Hepatocyte (in vitro differentiated cells): ENCODE results near the gene ZBTB16.

ENCODE experiments used
- EZH2 ChIP-seq: fragments of 200-600 bp; sonication (generic); IDR thresholded peaks from 2 replicates; pipeline ENCODE4 v1.6.1; 2016; ENCODE audit warnings: antibody characterized with exemption, mild to moderate bottlenecking, borderline replicate concordance
- EZH2phosphoT487 ChIP-seq: fragments of 200-600 bp; sonication (generic); IDR thresholded peaks from one replicate; pipeline ENCODE4 v1.6.1; 2018; ENCODE audit warnings: antibody characterized with exemption, mild to moderate bottlenecking, low read depth, moderate library complexity; ENCODE audit not compliant: unreplicated experiment, severe bottlenecking
- TF ChIP-seq, protein P1 (sequence below): fragments of 200-600 bp; sonication (generic); IDR thresholded peaks from 2 replicates; pipeline ENCODE4 v1.5.1; 2016; ENCODE audit warnings: antibody characterized with exemption, mild to moderate bottlenecking; ENCODE audit not compliant: poor library complexity

DNA sequence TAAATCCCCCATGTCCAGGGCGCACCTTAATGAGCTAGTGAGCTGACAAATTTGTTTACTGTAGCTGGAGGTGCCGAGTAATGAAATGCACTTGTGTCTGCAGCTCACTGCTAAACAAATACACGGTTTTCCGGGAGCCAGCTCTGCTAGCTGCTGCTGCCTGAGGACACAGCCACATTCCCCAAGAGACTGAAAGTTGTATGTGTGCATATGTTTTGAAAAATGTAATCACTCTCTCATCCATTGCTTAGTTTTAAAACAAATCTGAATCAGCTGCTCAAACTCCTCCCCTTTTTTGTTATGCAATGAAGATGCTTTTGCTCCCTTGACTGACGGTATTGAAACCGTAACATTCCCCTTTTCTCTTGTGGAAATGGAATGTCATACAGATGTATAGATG is 174.2 kb downstream of the ZBTB16 start:
- TF ChIP-seq, protein P1, sequence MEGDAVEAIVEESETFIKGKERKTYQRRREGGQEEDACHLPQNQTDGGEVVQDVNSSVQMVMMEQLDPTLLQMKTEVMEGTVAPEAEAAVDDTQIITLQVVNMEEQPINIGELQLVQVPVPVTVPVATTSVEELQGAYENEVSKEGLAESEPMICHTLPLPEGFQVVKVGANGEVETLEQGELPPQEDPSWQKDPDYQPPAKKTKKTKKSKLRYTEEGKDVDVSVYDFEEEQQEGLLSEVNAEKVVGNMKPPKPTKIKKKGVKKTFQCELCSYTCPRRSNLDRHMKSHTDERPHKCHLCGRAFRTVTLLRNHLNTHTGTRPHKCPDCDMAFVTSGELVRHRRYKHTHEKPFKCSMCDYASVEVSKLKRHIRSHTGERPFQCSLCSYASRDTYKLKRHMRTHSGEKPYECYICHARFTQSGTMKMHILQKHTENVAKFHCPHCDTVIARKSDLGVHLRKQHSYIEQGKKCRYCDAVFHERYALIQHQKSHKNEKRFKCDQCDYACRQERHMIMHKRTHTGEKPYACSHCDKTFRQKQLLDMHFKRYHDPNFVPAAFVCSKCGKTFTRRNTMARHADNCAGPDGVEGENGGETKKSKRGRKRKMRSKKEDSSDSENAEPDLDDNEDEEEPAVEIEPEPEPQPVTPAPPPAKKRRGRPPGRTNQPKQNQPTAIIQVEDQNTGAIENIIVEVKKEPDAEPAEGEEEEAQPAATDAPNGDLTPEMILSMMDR: no peak
- no peak for TF ChIP-seq EZH2
- TF ChIP-seq EZH2phosphoT487: no peak
